CD4-positive, alpha-beta T cell treated with Interleukin-17A for 1 hour (primary cell): ENCODE data around the gene LMF2.
A peak's percentile ranks its signal among the peaks of the same experiment; 100 is the strongest.

Source experiments
- DNase-seq: peaks from one replicate; pipeline ENCODE4 v3.0.0-alpha.2; 2020

The LMF2 gene

GRCh38 chr22:50533856-50534711, 26.6 kb upstream of the LMF2 start:
- peak; percentile 52 for DNase-seq

- DNase-seq: no peak
Measured at GRCh38 chr22:50532824-50533796, 25.6 kb upstream of the LMF2 start.

GRCh38 chr22:50531962-50532674, 24.6 kb upstream of the LMF2 start:
- no peak for DNase-seq

GRCh38 chr22:50531546-50531961, 24.1 kb upstream of the LMF2 start:
- peak; percentile 75 for DNase-seq

GRCh38 chr22:50530877-50531545, 23.5 kb upstream of the LMF2 start:
- peak; percentile 87 for DNase-seq

- DNase-seq: no peak
Measured at GRCh38 chr22:50530580-50530876, 23.0 kb upstream of the LMF2 start.

- DNase-seq: peak; percentile 73
Measured at GRCh38 chr22:50529897-50530579, 22.5 kb upstream of the LMF2 start, which contains the start of gene TYMP. TYMP (minus strand) TSS chr22:50530012; CDS start chr22:50529709, 303 bp downstream.

- DNase-seq: no peak
Measured at GRCh38 chr22:50529416-50529896, 22.0 kb upstream of the LMF2 start.

GRCh38 chr22:50528682-50529415, 21.3 kb upstream of the LMF2 start:
- DNase-seq: no peak

GRCh38 chr22:50527921-50528681, 20.6 kb upstream of the LMF2 start:
- DNase-seq: no peak

- DNase-seq: peak; percentile 56
Measured at GRCh38 chr22:50526834-50527801, 19.6 kb upstream of the LMF2 start.

GRCh38 chr22:50526108-50526833, 18.8 kb upstream of the LMF2 start:
- peak; percentile 89 for DNase-seq

GRCh38 chr22:50525858-50526107, 18.3 kb upstream of the LMF2 start:
- DNase-seq: no peak

- peak; percentile 97 for DNase-seq
Measured at GRCh38 chr22:50525104-50525857, 17.8 kb upstream of the LMF2 start, which contains the start of gene SCO2. SCO2 (minus strand) TSS chr22:50525598; CDS start chr22:50524411, 1,187 bp downstream.

GRCh38 chr22:50524676-50525103, 17.2 kb upstream of the LMF2 start:
- DNase-seq: no peak

GRCh38 chr22:50523806-50524675, 16.5 kb upstream of the LMF2 start:
- no peak for DNase-seq

GRCh38 chr22:50523458-50523805, 15.9 kb upstream of the LMF2 start:
- no peak for DNase-seq
